HG03457 (cell line): ENCODE measurements around the gene ZNF888.
"Not testable (repeated sequence)": the region's sequence is repeated elsewhere in the genome, so short reads cannot be mapped to it uniquely, and the experiment has no call there.

Experiments used
- ATAC-seq: cut with Tn5 transposase; IDR thresholded peaks from one replicate; pipeline ENCODE4 v1.9.1; 2021; ENCODE audit warnings: moderate number of reproducible peaks; ENCODE audit not compliant: unreplicated experiment

ZNF888 gene

GRCh38 chr19:52922841-52923777, at the start of gene ZNF888:
ZNF888 (minus strand) TSS chr19:52923428; CDS start chr19:52917873, 5,555 bp downstream.
- peak; percentile 82 for ATAC-seq

GRCh38 chr19:52967772-52968171, 44.5 kb upstream of the ZNF888 start:
- no peak for ATAC-seq

GRCh38 chr19:52963247-52963618, 40.0 kb upstream of the ZNF888 start:
- no peak for ATAC-seq

- ATAC-seq, result peak; percentile 95
These were observed 39.4 kb upstream of the ZNF888 start, which contains the start of gene ZNF816 for GRCh38 chr19:52962394-52963246. ZNF816 (minus strand) TSS chr19:52962881; CDS start chr19:52956089, 6,792 bp downstream.

- no peak for ATAC-seq
These were observed 38.8 kb upstream of the ZNF888 start for GRCh38 chr19:52961981-52962380.

- no peak for ATAC-seq
These were observed 36.5 kb upstream of the ZNF888 start for GRCh38 chr19:52959613-52960295.

GRCh38 chr19:52957591-52957990, 34.4 kb upstream of the ZNF888 start:
- no peak for ATAC-seq

GRCh38 chr19:52956917-52957316, 33.7 kb upstream of the ZNF888 start:
- ATAC-seq, result no peak

- ATAC-seq, result no peak
These were observed 26.2 kb upstream of the ZNF888 start for GRCh38 chr19:52949422-52949821.

GRCh38 chr19:52948025-52948770, 25.0 kb upstream of the ZNF888 start:
- ATAC-seq, result no peak

- ATAC-seq, result no peak
These were observed 23.4 kb upstream of the ZNF888 start for GRCh38 chr19:52946322-52947310.

GRCh38 chr19:52945652-52946321, 22.6 kb upstream of the ZNF888 start:
- ATAC-seq, result no peak

GRCh38 chr19:52944703-52945493, 21.7 kb upstream of the ZNF888 start:
- not testable (repeated sequence) for ATAC-seq

- ATAC-seq, result no peak
These were observed 20.8 kb upstream of the ZNF888 start for GRCh38 chr19:52943884-52944643.

- ATAC-seq, result no peak
These were observed 20.1 kb upstream of the ZNF888 start for GRCh38 chr19:52943134-52943883.

GRCh38 chr19:52942386-52943133, 19.3 kb upstream of the ZNF888 start:
- peak; percentile 90 for ATAC-seq
